Measurements from ENCODE around the gene PICK1.

PICK1 gene

GRCh38 chr22:38097058-38097457 lies 39.9 kb downstream of the PICK1 start:
- H3K4me3 ChIP-seq (ENCODE audit: low read length) = peak overlapping the region; percentile 67
- H3K9ac ChIP-seq (ENCODE audit: low read length) = peak overlapping the region; percentile 36
- H3K27me3 ChIP-seq (ENCODE audit: control insufficient read depth, insufficient read depth, low read length) = no peaks in the 10 kb centered on the region
- peaks cover 8% of the 10 kb centered on the region for H3K4me1 ChIP-seq (ENCODE audit: control insufficient read depth, low read depth, low read length)
- H3K36me3 ChIP-seq (ENCODE audit: control insufficient read depth, low read depth, low read length) = no peaks in the 10 kb centered on the region
- H3K9me3 ChIP-seq (ENCODE audit: control insufficient read depth, low read depth, low read length) = no peaks in the 10 kb centered on the region
- H3K27ac ChIP-seq (ENCODE audit: low read length) = no peak overlapping the region

- no peak overlapping the region for H3K27ac ChIP-seq (ENCODE audit: low read length)
- H3K4me3 ChIP-seq (ENCODE audit: low read length) = peak overlapping the region; percentile 67
- H3K9ac ChIP-seq (ENCODE audit: low read length) = peak overlapping the region; percentile 36
- no peaks in the 10 kb centered on the region for H3K36me3 ChIP-seq (ENCODE audit: control insufficient read depth, low read depth, low read length)
- no peaks in the 10 kb centered on the region for H3K9me3 ChIP-seq (ENCODE audit: control insufficient read depth, low read depth, low read length)
- peaks cover 8% of the 10 kb centered on the region for H3K4me1 ChIP-seq (ENCODE audit: control insufficient read depth, low read depth, low read length)
- H3K27me3 ChIP-seq (ENCODE audit: control insufficient read depth, insufficient read depth, low read length) = no peaks in the 10 kb centered on the region
These were observed 40.6 kb downstream of the PICK1 start for GRCh38 chr22:38097557-38098409.

DNA sequence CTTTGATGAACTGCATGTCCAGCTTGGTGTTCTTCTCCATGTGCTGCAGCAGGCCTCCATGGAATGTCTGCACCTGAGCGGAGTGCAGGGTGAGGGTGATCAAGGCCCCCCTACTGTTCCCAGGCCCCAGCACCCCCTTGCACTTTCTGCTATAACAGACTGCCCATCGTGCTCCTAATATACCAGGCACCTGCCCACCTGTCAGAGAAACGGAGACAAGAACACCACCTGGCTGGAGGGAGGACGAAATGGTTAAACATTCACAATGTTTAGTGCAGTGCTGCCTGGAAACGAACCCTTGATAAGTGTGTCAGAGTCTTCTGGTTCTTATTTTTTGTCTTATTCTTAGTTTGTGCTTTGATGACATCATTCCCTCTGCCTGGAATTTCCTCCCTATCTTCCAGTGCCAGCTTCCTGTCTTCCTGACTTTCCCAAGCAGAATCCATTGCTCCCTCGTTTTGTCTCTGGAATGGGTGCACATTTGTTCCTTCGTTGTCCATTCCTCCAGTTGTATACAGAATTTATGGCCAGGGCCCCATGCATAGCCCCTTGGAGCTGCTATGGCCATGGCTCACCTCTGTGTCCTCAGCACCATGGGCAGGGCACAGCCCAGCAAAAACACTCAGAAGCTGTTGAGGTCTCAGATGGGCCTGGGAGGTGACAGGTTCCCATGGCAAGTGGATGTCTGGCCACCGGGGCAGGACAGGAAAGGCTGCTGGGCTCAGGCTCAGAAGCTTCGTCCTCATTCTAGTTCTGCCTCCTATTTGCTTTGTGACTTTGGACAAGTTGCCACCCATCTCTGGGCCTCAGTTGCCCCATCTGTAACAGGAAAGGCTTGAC lies 41.4 kb downstream of the PICK1 start:
- H3K27me3 ChIP-seq (ENCODE audit: control insufficient read depth, insufficient read depth, low read length) = no peaks in the 10 kb centered on the region
- H3K27ac ChIP-seq (ENCODE audit: low read length) = no peak overlapping the region
- H3K9ac ChIP-seq (ENCODE audit: low read length) = no peak overlapping the region
- peak overlapping the region; percentile 67 for H3K4me3 ChIP-seq (ENCODE audit: low read length)
- H3K9me3 ChIP-seq (ENCODE audit: control insufficient read depth, low read depth, low read length) = no peaks in the 10 kb centered on the region
- peaks cover 8% of the 10 kb centered on the region for H3K4me1 ChIP-seq (ENCODE audit: control insufficient read depth, low read depth, low read length)
- H3K36me3 ChIP-seq (ENCODE audit: control insufficient read depth, low read depth, low read length) = no peaks in the 10 kb centered on the region

GRCh38 chr22:38103641-38104040 lies 46.4 kb downstream of the PICK1 start:
- Histone ChIP-seq H3K9ac (ENCODE audit: low read length) (no peak overlapping the region), H3K27me3 (ENCODE audit: control insufficient read depth, insufficient read depth, low read length) (no peaks in the 10 kb centered on the region), H3K27ac (ENCODE audit: low read length) (no peak overlapping the region), H3K9me3 (ENCODE audit: control insufficient read depth, low read depth, low read length) (no peaks in the 10 kb centered on the region), H3K36me3 (ENCODE audit: control insufficient read depth, low read depth, low read length) (no peaks in the 10 kb centered on the region), H3K4me3 (ENCODE audit: low read length) (no peak overlapping the region), H3K4me1 (ENCODE audit: control insufficient read depth, low read depth, low read length) (no peaks in the 10 kb centered on the region)

DNA sequence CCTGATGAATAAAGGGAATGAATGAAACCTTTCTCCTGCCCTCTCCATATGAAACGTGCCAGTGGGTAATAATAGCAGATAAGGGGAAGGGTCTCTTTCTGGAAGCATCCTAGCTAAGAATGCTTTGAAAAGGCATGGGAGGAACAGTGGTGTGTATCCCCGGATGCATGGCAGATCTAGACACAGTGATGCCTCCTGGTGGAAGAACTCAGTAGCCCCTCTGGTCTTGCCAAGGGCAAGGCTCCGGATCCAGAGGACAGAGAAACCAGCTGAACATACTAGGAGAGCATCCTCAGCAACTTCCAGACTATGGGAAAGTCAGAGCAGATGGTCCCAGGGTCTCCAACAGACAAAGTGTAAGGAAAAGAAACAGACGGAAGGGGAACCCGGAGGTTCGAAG lies 46.9 kb downstream of the PICK1 start:
- H3K36me3 ChIP-seq (ENCODE audit: control insufficient read depth, low read depth, low read length) = no peaks in the 10 kb centered on the region
- H3K27me3 ChIP-seq (ENCODE audit: control insufficient read depth, insufficient read depth, low read length) = no peaks in the 10 kb centered on the region
- H3K27ac ChIP-seq (ENCODE audit: low read length) = no peak overlapping the region
- H3K9ac ChIP-seq (ENCODE audit: low read length) = no peak overlapping the region
- H3K4me3 ChIP-seq (ENCODE audit: low read length) = no peak overlapping the region
- H3K9me3 ChIP-seq (ENCODE audit: control insufficient read depth, low read depth, low read length) = no peaks in the 10 kb centered on the region
- H3K4me1 ChIP-seq (ENCODE audit: control insufficient read depth, low read depth, low read length) = no peaks in the 10 kb centered on the region

- H3K9me3 ChIP-seq (ENCODE audit: control insufficient read depth, low read depth, low read length) = no peaks in the 10 kb centered on the region
- no peak overlapping the region for H3K4me3 ChIP-seq (ENCODE audit: low read length)
- H3K4me1 ChIP-seq (ENCODE audit: control insufficient read depth, low read depth, low read length) = no peaks in the 10 kb centered on the region
- H3K36me3 ChIP-seq (ENCODE audit: control insufficient read depth, low read depth, low read length) = no peaks in the 10 kb centered on the region
- no peaks in the 10 kb centered on the region for H3K27me3 ChIP-seq (ENCODE audit: control insufficient read depth, insufficient read depth, low read length)
- H3K27ac ChIP-seq (ENCODE audit: low read length) = no peak overlapping the region
- H3K9ac ChIP-seq (ENCODE audit: low read length) = no peak overlapping the region
These were observed 49.8 kb downstream of the PICK1 start for GRCh38 chr22:38106814-38107578.

DNA sequence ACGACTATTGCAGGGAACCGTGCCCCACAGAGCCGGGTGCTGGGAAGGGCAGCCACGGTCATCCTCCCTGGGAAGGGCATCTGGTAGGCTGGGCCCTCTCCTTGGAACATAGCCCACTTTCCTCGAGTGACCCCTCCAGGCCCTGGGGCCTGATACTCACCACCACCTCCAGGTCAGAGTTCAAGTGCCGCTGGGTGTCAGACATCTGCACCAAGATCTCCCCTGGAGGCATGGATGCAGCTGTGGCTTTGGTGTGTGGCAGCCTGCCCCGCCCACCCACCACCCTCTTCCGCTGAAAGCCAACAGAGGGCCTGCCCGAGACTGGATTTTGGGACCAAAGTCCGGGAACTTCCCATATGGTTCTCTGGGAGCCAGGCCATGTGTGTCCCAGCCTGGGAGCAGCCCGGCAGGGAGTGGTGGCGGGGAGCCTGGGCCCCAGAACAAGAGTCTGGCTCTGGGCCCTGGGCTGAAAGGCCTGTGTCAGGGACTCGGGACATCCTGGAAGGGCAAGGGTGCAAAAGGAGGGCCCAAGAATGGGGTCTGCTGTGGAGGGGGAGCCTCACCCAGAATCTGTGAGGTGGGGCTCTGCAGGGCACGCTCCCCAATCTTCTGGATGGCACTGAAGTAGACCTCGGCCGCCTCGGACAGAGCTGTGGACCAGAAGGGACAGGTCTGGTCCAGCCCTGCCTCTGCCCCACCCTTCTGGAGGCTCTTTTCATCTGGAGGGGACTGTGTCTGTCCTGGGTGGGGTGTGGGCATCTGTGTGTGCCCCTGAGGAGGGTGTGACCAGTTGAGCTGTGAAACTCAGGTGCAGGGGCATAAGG lies 50.7 kb downstream of the PICK1 start:
- Histone ChIP-seq H3K4me3 (ENCODE audit: low read length) (no peak overlapping the region), H3K27ac (ENCODE audit: low read length) (no peak overlapping the region), H3K4me1 (ENCODE audit: control insufficient read depth, low read depth, low read length) (no peaks in the 10 kb centered on the region), H3K9ac (ENCODE audit: low read length) (no peak overlapping the region), H3K9me3 (ENCODE audit: control insufficient read depth, low read depth, low read length) (no peaks in the 10 kb centered on the region), H3K36me3 (ENCODE audit: control insufficient read depth, low read depth, low read length) (no peaks in the 10 kb centered on the region), H3K27me3 (ENCODE audit: control insufficient read depth, insufficient read depth, low read length) (no peaks in the 10 kb centered on the region)

DNA sequence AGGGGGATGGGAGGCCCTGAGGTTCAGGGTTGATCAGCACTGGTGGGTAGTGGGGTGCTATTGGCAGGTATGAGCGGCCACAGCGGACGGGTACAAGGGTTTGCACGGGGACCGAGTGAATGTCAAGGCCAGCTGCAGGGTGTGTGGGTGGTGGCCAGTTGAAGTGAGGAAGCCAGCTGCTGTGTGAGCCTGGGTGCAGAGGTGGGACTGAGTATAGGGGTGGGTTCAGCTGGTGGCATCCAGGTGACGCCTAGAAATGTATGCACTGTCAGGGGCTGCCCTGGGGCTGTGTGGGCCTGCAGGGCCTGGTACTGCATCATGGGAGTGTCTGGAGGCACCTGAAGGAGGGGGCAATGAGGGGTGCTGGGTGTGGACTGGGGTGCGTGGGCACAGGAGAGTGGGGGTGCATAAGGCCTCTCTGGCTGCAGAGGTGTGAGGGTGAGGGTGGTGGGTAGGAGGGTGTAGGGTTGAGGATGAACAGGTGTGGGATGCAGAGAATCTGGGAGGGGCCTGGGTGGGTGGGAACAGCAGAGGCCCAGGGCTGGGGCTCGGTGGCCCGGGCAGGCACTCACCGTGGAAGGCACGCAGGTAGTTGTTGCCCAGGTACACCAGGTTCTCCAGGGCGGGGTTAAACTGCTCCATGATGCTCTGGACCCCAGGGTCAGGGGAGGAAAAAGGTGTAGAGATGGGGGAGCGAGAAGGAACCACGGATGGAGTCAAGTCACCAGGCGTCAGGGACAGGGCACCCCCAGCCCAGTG lies 51.5 kb downstream of the PICK1 start:
- H3K36me3 ChIP-seq (ENCODE audit: control insufficient read depth, low read depth, low read length) = no peaks in the 10 kb centered on the region
- no peak overlapping the region for H3K4me3 ChIP-seq (ENCODE audit: low read length)
- H3K9me3 ChIP-seq (ENCODE audit: control insufficient read depth, low read depth, low read length) = no peaks in the 10 kb centered on the region
- no peak overlapping the region for H3K27ac ChIP-seq (ENCODE audit: low read length)
- no peaks in the 10 kb centered on the region for H3K27me3 ChIP-seq (ENCODE audit: control insufficient read depth, insufficient read depth, low read length)
- H3K9ac ChIP-seq (ENCODE audit: low read length) = no peak overlapping the region
- H3K4me1 ChIP-seq (ENCODE audit: control insufficient read depth, low read depth, low read length) = no peaks in the 10 kb centered on the region

GRCh38 chr22:38109371-38110001 lies 52.3 kb downstream of the PICK1 start:
- no peak overlapping the region for H3K4me3 ChIP-seq (ENCODE audit: low read length)
- H3K27me3 ChIP-seq (ENCODE audit: control insufficient read depth, insufficient read depth, low read length) = no peaks in the 10 kb centered on the region
- H3K9me3 ChIP-seq (ENCODE audit: control insufficient read depth, low read depth, low read length) = no peaks in the 10 kb centered on the region
- no peak overlapping the region for H3K9ac ChIP-seq (ENCODE audit: low read length)
- H3K27ac ChIP-seq (ENCODE audit: low read length) = no peak overlapping the region
- no peaks in the 10 kb centered on the region for H3K4me1 ChIP-seq (ENCODE audit: control insufficient read depth, low read depth, low read length)
- H3K36me3 ChIP-seq (ENCODE audit: control insufficient read depth, low read depth, low read length) = no peaks in the 10 kb centered on the region
